GM18861 (cell line): ENCODE data around the gene MPHOSPH9.

ENCODE experiments used
- ATAC-seq: cut with Tn5 transposase; IDR thresholded peaks from one replicate; pipeline ENCODE4 v1.9.1; 2021; ENCODE audit not compliant: unreplicated experiment

The MPHOSPH9 gene

DNA sequence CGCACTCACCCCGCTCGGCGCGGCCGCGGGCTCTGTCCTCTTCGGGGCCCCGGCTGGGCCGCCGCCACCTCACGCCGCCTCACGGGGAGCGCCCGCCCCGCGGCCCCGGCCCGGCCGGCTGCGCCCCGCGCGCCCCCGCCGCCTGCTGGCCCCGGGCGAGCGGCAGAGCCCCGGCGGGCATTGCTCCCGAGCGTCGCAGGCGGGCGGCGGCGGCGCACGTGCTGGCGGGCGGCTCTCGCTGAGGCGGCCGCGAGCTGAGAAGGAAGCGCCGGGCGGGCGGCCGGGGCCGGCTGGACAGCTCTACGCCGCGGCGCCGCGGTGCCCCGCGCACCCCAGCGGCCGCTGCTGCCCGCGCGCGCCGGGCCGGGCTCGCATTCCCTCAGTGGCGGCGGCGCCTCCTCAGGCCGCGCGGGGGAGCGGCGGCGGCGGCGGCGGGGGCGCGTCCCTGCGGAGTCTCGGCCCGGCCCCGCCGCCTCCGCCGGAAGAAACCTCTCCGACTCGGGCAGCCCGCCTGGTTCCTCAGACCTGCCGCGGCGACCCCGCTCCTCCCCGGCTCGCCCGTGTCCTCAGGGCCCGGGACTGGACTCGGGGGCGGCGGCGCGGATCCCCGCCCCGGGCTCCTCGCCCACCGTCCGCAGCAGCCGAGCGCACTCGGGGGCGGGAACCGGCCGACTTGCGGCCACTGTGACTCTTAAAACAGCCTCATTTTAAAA lies 82.0 kb downstream of the MPHOSPH9 start, which contains the start of gene PITPNM2:
Gene PITPNM2, minus strand, starts transcription at position 347 of the 713 bp plus-strand sequence. CDS start 116,500 bp downstream, outside the sequence.
- no peak for ATAC-seq

DNA sequence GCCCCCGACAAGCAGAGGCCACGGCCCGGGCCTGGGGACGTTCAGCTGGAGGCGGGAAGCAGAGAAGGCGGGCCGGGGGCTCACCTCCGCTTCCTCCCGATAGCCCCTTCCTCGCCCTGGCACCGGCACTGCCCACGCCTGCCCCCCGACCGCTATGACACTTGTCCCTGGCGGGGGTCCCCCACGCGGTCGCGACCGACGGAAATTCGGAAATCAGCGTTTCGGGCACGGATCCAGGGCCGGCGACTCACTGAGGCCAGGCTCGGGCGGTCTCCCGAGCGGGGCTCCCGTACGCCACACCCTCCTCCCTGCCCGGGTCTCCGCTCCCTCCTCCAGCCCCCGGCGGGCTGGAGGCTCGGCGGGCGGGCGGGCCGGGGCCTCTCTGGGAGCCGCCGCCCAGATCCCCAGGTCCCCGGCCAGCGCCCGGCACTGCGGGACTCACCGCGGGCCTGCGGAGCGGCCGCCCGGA lies 82.6 kb downstream of the MPHOSPH9 start:
- no peak for ATAC-seq

DNA sequence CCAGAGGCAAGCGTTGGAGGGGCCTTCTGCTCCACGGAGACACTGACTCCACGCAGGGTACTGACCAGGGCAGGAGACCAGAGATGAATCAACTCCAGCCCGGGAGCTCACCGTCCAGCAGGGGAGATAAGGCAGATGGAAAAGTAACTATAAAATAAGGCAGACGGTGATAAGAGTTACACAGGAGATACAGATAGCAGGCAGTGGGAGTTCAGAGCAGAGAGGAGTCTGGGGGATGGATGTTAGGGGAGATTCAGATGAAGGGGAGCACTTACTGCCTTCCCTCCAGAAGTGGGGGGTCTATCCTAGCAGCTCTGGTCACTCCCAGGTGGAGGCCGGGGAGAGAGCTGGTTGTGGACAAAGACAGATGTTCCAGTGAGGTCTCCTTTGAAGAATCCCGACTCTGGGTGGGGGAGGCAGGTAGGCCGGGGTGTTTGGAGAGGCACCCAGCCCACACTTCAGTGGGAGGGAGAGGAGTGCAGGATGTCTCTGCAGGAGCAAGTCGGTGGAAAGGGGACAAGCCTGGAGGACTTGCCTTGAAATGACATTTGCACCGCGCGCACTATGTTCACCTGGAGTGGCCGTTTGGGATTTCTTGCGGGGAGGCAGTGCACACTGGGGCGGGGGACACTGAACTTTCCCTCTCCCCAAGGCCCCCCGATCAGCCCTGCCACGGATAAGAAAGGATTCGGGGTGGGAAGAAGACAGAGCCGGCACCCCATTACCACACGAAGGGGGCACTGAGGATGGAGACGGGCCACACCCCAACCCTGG lies 83.3 kb downstream of the MPHOSPH9 start:
- no peak for ATAC-seq

DNA sequence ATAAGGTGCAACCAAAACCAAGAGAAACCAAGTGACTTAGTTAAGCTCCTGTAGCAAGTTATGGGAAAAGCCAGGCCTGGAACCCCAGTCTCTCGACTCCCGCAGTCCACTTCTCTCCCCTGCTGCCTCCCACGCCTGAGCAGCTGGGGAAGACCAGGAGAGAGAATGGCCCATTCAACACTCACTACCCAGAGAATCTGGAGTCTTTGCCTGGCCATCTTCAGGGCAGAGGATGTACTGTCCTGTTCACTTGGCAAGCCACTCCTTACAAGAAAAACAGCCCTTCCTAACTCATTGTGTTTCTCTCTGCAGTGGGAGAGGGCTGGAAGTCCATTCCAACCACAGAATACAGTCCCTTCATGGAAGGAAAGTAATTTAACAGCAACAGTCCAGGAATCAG lies 83.9 kb downstream of the MPHOSPH9 start:
- ATAC-seq: no peak

GRCh38 chr12:123148655-123149054 lies 84.3 kb downstream of the MPHOSPH9 start:
- no peak for ATAC-seq

GRCh38 chr12:123148223-123148622 lies 84.7 kb downstream of the MPHOSPH9 start:
- no peak for ATAC-seq

GRCh38 chr12:123145211-123145610 lies 87.7 kb downstream of the MPHOSPH9 start:
- no peak for ATAC-seq

GRCh38 chr12:123143736-123144461 lies 89.0 kb downstream of the MPHOSPH9 start:
- no peak for ATAC-seq

DNA sequence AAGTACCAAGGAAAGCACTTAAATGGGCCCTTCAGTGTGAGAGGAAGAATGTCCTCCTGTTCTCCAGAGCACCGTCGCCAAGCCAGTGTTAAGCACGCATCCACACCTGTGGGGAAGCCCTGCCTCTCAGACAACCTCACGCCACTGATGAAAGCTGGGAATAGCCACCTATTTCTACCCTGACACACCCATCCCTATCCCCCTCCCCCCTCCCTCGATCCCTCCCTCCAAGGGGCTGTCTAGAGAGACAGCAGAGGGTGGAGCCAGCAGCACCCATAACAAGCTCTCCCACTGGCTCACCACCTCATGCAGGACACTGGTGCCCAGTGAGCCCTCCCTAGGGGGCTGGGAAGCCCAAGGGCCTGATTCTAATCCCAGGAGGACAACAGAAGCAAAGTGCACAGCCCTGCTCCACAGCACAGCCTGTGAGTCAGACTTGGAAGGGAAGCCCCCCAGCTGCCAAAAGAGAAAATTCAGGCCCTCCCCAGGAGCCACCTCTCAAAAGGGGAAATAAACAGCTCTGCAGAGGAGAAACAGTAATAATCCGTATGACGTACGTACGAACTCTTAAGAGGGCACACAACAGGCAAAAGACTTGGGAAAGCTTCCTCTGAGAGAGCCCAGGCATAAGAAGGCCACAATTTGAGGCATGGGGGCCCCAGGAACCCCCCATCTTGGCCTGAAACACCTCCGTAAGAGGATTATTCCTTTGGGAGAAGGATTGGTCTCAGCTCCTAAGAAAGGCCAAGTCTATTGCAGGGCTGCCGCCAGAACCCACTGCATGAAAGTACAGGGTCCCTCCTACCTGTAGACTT lies 89.8 kb downstream of the MPHOSPH9 start:
- no peak for ATAC-seq

- no peak for ATAC-seq
Measured at GRCh38 chr12:123142518-123142840, 90.5 kb downstream of the MPHOSPH9 start.

DNA sequence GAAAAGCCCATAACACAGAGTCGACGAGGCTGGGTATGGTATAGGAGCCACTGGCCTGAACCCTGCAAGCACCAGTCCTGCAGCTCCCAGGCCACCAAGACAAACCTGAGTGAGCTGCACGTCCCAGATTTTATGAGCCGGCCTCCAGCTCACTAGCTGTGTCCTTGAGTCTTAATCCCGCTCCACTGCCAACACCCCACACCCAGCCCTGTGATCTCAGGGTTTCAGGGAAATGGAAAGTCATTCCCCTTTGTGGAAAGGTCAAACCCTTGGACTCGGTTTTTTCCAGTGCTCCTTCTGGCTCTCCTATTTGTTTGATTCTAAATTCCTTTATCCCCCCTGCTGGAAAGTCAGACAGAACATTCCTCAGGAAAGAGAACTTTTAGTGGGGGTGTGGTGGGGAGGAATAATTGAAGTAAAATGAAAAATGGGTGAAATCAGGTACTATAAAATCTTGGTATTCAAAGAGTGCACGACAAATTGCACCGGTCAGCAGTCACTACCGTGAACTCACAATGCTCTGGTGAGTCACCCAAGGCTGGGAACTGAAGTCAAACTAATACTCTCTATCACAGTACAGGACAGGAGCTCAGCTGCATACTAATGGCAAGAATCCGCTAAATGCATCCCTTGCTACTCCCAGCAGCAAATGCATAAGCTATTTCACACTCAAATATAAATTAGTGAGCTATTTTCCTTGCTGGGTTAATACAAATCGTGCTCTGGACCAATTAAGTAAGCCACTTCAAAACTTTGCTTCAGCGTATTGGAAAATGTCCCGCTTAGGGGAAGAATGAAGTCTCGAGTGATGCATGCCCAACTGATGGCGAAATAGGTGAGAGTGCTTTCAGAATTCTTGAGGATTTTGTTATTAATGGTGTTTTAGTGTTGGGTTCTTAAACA lies 91.1 kb downstream of the MPHOSPH9 start:
- ATAC-seq: no peak

DNA sequence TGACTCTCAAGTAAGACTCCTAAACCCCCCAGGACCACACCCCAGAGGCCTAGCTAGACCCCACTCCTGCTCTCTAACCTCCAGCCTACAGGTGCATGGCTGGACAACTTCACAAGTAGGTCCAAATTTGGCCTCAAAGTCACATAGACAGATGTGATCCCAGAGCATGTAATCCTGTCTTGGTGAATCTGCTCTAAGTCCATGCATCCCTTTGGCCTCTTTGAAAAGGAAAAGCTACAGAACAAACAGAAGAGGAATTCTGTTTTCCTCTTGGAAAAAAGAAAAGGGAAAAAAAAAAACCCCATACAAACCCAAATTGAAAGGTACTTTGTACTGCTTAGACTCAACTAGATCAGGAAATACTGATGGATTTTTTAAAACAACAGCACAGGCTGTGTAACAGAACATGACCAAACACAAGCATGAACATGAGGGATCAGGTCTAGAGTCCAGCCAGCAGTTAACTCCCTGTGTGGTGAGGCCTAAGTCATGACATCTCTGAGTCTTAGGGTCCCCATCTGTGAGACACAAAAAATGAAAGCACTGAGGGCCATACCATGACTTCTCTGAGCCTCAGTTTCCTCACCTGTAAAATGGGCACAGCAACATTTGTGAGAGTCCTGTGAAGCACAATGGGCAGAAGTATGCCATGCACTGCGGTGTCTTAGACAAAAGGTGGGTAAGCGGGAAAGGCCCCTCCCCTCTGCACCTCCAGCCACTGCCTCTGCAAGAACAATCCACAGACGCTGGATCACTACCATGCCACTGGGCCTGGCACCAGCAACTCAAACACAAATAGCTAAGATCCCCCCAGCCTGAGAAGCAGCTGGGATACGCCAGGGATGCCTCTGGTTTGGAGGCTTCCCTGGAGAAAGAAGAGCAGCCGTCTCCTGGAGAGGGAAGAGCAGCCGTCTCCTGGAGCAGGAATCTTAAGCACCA lies 92.0 kb downstream of the MPHOSPH9 start:
- ATAC-seq: no peak

GRCh38 chr12:123139926-123140675 lies 92.8 kb downstream of the MPHOSPH9 start:
- ATAC-seq: no peak

DNA sequence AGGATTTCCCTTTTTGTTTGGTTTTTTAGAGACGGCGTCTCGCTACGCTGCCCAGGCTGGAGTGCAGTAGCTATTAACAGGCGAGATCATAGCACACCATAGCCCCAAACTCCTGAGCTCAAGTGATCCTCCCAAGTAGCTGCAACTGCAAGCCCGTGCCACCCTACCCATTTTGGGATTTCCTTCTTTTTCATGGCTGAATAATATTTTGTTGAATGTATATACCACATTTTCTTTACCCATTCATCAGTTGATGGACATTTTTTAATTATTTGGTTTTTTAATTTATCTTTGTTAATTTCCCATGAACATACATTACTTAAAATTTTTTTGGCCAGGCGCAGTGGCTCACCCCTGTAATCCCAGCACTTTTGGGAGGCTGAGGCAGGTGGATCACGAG lies 97.3 kb downstream of the MPHOSPH9 start:
- no peak for ATAC-seq

- ATAC-seq: no peak
Measured at GRCh38 chr12:123134826-123135225, 98.1 kb downstream of the MPHOSPH9 start.

- no peak for ATAC-seq
Measured at GRCh38 chr12:123134271-123134671, 98.7 kb downstream of the MPHOSPH9 start.

DNA sequence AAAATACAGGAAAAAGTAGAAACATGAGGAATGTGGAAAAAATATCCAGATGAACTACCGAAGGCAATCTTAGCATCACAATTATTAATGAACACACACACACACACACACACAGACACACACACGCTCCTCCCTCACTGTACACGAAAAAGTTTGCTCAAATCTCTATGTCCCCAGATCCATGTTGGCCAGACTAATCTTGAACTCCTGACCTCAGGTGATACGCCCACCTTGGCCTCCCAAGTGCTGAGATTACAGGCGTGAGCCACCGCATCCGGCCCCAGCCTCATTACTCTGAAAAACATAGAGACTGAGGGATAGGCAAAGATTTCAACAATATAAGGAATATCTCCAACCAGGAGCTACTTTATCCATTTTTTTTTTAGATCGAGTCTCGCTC lies 99.2 kb downstream of the MPHOSPH9 start:
- no peak for ATAC-seq
